Lower lobe of right lung (tissue), 2 donors: ENCODE results near the gene MAP3K2. TPM values are rescaled to one million over a fixed set of nuclear protein-coding genes. Genes with fewer than 3 reads are reported as not detected.

Source experiments
- ATAC-seq, 2 donors: fragments of 200-7000 bp; cut with Tn5 transposase; one replicate each; pipeline ENCODE4 v1.9.1; 2020 to 2022; ENCODE audit warnings: mild to moderate bottlenecking in 2 of 2, moderate library complexity in 2 of 2
- DNase-seq: peaks from one replicate; pipeline ENCODE4 v3.0.0-alpha.2; 2020
- H3K27ac ChIP-seq: fragments of 200-600 bp; one replicate; pipeline ENCODE4 v1.8.0; 2022
- H3K27me3 ChIP-seq: fragments of 200-600 bp; one replicate; pipeline ENCODE4 v1.8.0; 2022; ENCODE audit warnings: low read depth
- H3K36me3 ChIP-seq: fragments of 200-600 bp; one replicate; pipeline ENCODE4 v1.8.0; 2022; ENCODE audit warnings: mild to moderate bottlenecking
- H3K4me1 ChIP-seq: fragments of 200-600 bp; one replicate; pipeline ENCODE4 v1.8.0; 2022
- H3K4me3 ChIP-seq: fragments of 200-600 bp; one replicate; pipeline ENCODE4 v1.8.0; 2022; ENCODE audit warnings: mild to moderate bottlenecking
- H3K9me3 ChIP-seq: fragments of 200-600 bp; one replicate; pipeline ENCODE4 v1.8.0; 2022
- CTCF ChIP-seq: fragments of 200-600 bp; IDR thresholded peaks from one replicate; pipeline ENCODE4 v1.8.0; 2022; ENCODE audit warnings: antibody characterized with exemption, mild to moderate bottlenecking
- intact Hi-C: fragments of 100-400 bp; cut with DNase I; formaldehyde crosslinking; loops from one replicate; pipeline ENCODE4 v1.11.0; 2022
- long read RNA-seq: library from polyadenylated mRNA; unstranded; transcript quantifications from one replicate; pipeline ENCODE4 v2.0.0, GENCODE V29; 2021
- total RNA-seq: library from RNA; stranded (reverse); fragmentation: NEBNext Ultra II Directional; extraction: Animal tissue kit (Norgen Biotek cat#: 25700); gene quantifications from one replicate; pipeline ENCODE4 v1.2.1, GENCODE V29; 2021
- donor health status: DM: no; HTN: yes; CAD: no; lungs with severe emphysema.

Gene MAP3K2
- 78.4 TPM for total RNA-seq
- long read RNA-seq, partial matches to known transcripts = 13 of 104 reads
- long read RNA-seq, other reads (novel, unspliced or antisense) = 91 of 104 reads

GRCh38 chr2:127387655-127388422, at the start of gene MAP3K2:
MAP3K2 (minus strand) TSS chr2:127387975; CDS start chr2:127343129, 44,846 bp downstream.
- Histone ChIP-seq H3K27ac (peak within 1 kb of the TSS; percentile 100), H3K27me3 (no peaks in the 10 kb centered on the region), H3K36me3 (no peaks in the 10 kb centered on the region), H3K9me3 (no peaks in the 10 kb centered on the region), H3K4me1 (peaks cover 42% of the 10 kb centered on the region), H3K4me3 (peak within 1 kb of the TSS; percentile 85)
- TF ChIP-seq CTCF = no peak
- intact Hi-C loops = no loop called here
- DNase-seq = peak; percentile 94
- peak; percentile 94 to 97 for ATAC-seq

- Histone ChIP-seq H3K4me1 (no peaks in the 10 kb centered on the region), H3K27me3 (no peaks in the 10 kb centered on the region), H3K27ac (no peak overlapping the region), H3K4me3 (no peak overlapping the region), H3K9me3 (peaks cover 13% of the 10 kb centered on the region), H3K36me3 (no peaks in the 10 kb centered on the region)
- DNase-seq (no peak), ATAC-seq (no peak)
- intact Hi-C loops = no loop called here
- TF ChIP-seq CTCF = no peak
These were observed 49.3 kb upstream of the MAP3K2 start for GRCh38 chr2:127437056-127437455.

- no peak overlapping the region for H3K27ac ChIP-seq
- TF ChIP-seq CTCF = no peak
- no peaks in the 10 kb centered on the region for H3K27me3 ChIP-seq
- no peaks in the 10 kb centered on the region for H3K36me3 ChIP-seq
- intact Hi-C loops = no loop called here
- DNase-seq (no peak), ATAC-seq (no peak)
- no peaks in the 10 kb centered on the region for H3K4me1 ChIP-seq
- no peaks in the 10 kb centered on the region for H3K9me3 ChIP-seq
- no peak overlapping the region for H3K4me3 ChIP-seq
These were observed 46.7 kb upstream of the MAP3K2 start for GRCh38 chr2:127434515-127434914.

- no peaks in the 10 kb centered on the region for H3K9me3 ChIP-seq
- no peaks in the 10 kb centered on the region for H3K36me3 ChIP-seq
- TF ChIP-seq CTCF = no peak
- H3K27me3 ChIP-seq = no peaks in the 10 kb centered on the region
- no peaks in the 10 kb centered on the region for H3K4me1 ChIP-seq
- H3K27ac ChIP-seq = no peak overlapping the region
- no peak overlapping the region for H3K4me3 ChIP-seq
- DNase-seq (no peak), ATAC-seq (no peak)
- intact Hi-C loops = no loop called here
These were observed 43.7 kb upstream of the MAP3K2 start for GRCh38 chr2:127431408-127432023.

GRCh38 chr2:127429844-127430425, 42.2 kb upstream of the MAP3K2 start:
- no peak overlapping the region for H3K4me3 ChIP-seq
- H3K36me3 ChIP-seq = no peaks in the 10 kb centered on the region
- peaks cover 4% of the 10 kb centered on the region for H3K27me3 ChIP-seq
- H3K4me1 ChIP-seq = no peaks in the 10 kb centered on the region
- TF ChIP-seq CTCF = no peak
- intact Hi-C loops = no loop called here
- H3K27ac ChIP-seq = no peak overlapping the region
- H3K9me3 ChIP-seq = no peaks in the 10 kb centered on the region
- DNase-seq = no peak
- no peak for ATAC-seq
